Measurements from ENCODE around the gene PTPN14.

- TF ChIP-seq EZH2 (IDR thresholded peaks at IDR 0.05; ENCODE audit: low read depth, low read length, severe bottlenecking) (no peak), MAX (IDR thresholded peaks at IDR 0.05) (no peak), POLR2A (IDR thresholded peaks at IDR 0.05; ENCODE audit: control extremely low read depth in 1 of 2, low read depth in 2 of 2, low read length in 2 of 2) (no peak), KDM5A (IDR thresholded peaks at IDR 0.05; ENCODE audit: low read length) (no peak), SP1 (IDR thresholded peaks at IDR 0.05; ENCODE audit: low read depth, low read length) (peak; percentile 72; the same call in 1 of the 2 replicates), SRF (IDR thresholded peaks at IDR 0.05; ENCODE audit: low read depth, low read length) (no peak)
- TF ChIP-seq, protein P1, sequence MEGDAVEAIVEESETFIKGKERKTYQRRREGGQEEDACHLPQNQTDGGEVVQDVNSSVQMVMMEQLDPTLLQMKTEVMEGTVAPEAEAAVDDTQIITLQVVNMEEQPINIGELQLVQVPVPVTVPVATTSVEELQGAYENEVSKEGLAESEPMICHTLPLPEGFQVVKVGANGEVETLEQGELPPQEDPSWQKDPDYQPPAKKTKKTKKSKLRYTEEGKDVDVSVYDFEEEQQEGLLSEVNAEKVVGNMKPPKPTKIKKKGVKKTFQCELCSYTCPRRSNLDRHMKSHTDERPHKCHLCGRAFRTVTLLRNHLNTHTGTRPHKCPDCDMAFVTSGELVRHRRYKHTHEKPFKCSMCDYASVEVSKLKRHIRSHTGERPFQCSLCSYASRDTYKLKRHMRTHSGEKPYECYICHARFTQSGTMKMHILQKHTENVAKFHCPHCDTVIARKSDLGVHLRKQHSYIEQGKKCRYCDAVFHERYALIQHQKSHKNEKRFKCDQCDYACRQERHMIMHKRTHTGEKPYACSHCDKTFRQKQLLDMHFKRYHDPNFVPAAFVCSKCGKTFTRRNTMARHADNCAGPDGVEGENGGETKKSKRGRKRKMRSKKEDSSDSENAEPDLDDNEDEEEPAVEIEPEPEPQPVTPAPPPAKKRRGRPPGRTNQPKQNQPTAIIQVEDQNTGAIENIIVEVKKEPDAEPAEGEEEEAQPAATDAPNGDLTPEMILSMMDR (IDR thresholded peaks at IDR 0.05; ENCODE audit: control extremely low read depth in 1 of 3, insufficient read depth in 1 of 3, low read depth in 1 of 3, low read length in 3 of 3): no peak
Observed at GRCh38 chr1:214419650-214420049, 131.8 kb downstream of the PTPN14 start.
